Gastroesophageal sphincter (tissue), 2 donors: Measurements from ENCODE around the gene GRID1.

Source experiments
- POLR2A ChIP-seq, 2 donors: fragments of 450-650 bp; IDR thresholded peaks; one replicate each; pipeline ENCODE4 v1.6.1; 2017; ENCODE audit warnings: antibody characterized with exemption in 2 of 2, mild to moderate bottlenecking in 2 of 2, moderate library complexity in 1 of 2
- POLR2AphosphoS5 ChIP-seq: sonication (generic); formaldehyde crosslinking; IDR thresholded peaks from one replicate; pipeline ENCODE4 v1.6.1; 2017; ENCODE audit warnings: antibody characterized with exemption

DNA sequence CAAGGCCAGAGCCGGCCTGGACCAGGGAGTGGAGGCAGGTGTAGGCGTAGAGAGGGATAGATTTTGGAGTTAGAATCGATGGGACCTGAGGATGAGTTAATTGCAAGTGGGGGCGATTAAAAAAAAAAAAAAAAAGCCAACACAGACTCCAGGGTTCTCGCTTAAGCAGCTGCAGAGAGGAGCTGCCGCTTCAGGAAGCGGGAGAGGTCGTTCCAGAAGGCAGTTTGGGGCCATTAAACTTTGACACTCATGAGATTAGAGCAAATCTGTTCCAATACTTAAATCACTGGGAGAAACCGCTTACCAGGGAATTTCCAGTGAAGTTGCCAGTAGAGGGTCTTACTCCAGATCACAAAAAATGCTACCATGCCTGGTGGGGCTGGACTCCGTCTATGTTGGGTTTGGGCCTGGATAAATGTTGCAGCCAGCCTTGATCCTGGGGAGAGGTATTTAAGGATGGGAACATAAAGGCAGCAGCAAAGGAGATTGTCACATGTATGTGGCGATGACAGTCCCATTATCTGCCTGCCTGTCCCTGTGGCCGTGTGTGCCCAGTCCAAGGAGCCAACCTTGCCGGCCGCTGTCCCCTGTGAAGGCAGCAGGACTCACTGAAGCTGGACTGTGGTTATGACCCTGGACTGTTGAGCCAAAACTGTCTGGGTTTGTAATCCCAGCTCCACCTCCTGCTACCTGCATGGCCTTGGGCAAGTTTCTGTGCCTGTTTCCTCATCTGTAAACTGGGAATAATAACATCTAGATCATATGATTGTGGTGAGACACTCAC, 23.9 kb upstream of the GRID1 start:
- TF ChIP-seq POLR2AphosphoS5: no peak
- TF ChIP-seq POLR2A (IDR thresholded peaks at IDR 0.05): no peak
